HFFc6 (cell line): ENCODE measurements around the gene MREG. TPM values are rescaled to one million over a fixed set of nuclear protein-coding genes. Genes with fewer than 3 reads are reported as not detected.
"Not testable (repeated sequence)": the region's sequence is repeated elsewhere in the genome, so short reads cannot be mapped to it uniquely, and the experiment has no call there.

Source experiments
- DNase-seq: peaks from one replicate; pipeline ENCODE4 v3.0.0-alpha.2; 2018
- H3K27ac Mint-ChIP-seq: 2 replicates; pipeline ENCODE4 v1.8.0; 2020; ENCODE audit warnings: mild to moderate bottlenecking, mixed read lengths
- H3K27me3 Mint-ChIP-seq: 2 replicates; pipeline ENCODE4 v1.8.0; 2021; ENCODE audit warnings: mild to moderate bottlenecking, moderate library complexity, mixed read lengths; ENCODE audit not compliant: insufficient read depth
- H3K36me3 Mint-ChIP-seq: 2 replicates; pipeline ENCODE4 v1.8.0; 2021; ENCODE audit warnings: low read depth, mixed read lengths
- H3K4me1 Mint-ChIP-seq: 2 replicates; pipeline ENCODE4 v1.8.0; 2020; ENCODE audit warnings: low read depth, mixed read lengths
- H3K4me3 Mint-ChIP-seq: 2 replicates; pipeline ENCODE4 v1.8.0; 2020; ENCODE audit warnings: mild to moderate bottlenecking, moderate library complexity, mixed read lengths
- H3K9me3 Mint-ChIP-seq: 2 replicates; pipeline ENCODE4 v1.8.0; 2020; ENCODE audit warnings: mild to moderate bottlenecking, mixed read lengths
- CTCF ChIP-seq: fragments of 200-600 bp; sonication (generic); IDR thresholded peaks from 2 replicates; pipeline ENCODE4 v1.5.0; 2021; ENCODE audit warnings: antibody characterized with exemption, mild to moderate bottlenecking
- total RNA-seq, 6 experiments: library from RNA; stranded (reverse); fragmentation: NEBNext Ultra II Directional; extraction: Animal tissue kit (Norgen Biotek cat#: 25700); gene quantifications; 2 replicates in 1 of 6; 3 replicates in 5 of 6; pipeline ENCODE4 v1.2.3, GENCODE V29; 2021

The MREG gene
- total RNA-seq, 6 experiments from 2014 or later: 2.0 to 3.5 (median 3.2) TPM

GRCh38 chr2:215931256-215931903 is 82.0 kb downstream of the MREG start:
- Mint-ChIP-seq H3K27ac (no peak overlapping the region), H3K4me1 (peaks cover 33% of the 10 kb centered on the region), H3K36me3 (no peaks in the 10 kb centered on the region), H3K27me3 (peaks cover 5% of the 10 kb centered on the region), H3K9me3 (no peaks in the 10 kb centered on the region), H3K4me3 (peak overlapping the region; percentile 61; the same call in 1 of the 2 replicates)
- DNase-seq: peak; percentile 68
- peak; percentile 95 for TF ChIP-seq CTCF

- no peak for TF ChIP-seq CTCF
- Mint-ChIP-seq H3K36me3 (no peaks in the 10 kb centered on the region), H3K27ac (peak overlapping the region; percentile 28; the same call in 1 of the 2 replicates), H3K4me3 (peak overlapping the region; percentile 61; the same call in 1 of the 2 replicates), H3K27me3 (peaks cover 5% of the 10 kb centered on the region), H3K4me1 (peaks cover 33% of the 10 kb centered on the region), H3K9me3 (no peaks in the 10 kb centered on the region)
- peak; percentile 31 for DNase-seq
Measured at GRCh38 chr2:215930505-215931253, 82.7 kb downstream of the MREG start.

GRCh38 chr2:215929602-215930335 is 83.6 kb downstream of the MREG start:
- H3K4me1 Mint-ChIP-seq: peaks cover 33% of the 10 kb centered on the region
- TF ChIP-seq CTCF: no peak
- no peak for DNase-seq
- peak overlapping the region; percentile 28 for H3K27ac Mint-ChIP-seq
- peaks cover 5% of the 10 kb centered on the region for H3K27me3 Mint-ChIP-seq
- H3K4me3 Mint-ChIP-seq: no peak overlapping the region; the same call in 1 of the 2 replicates
- no peaks in the 10 kb centered on the region for H3K36me3 Mint-ChIP-seq
- no peaks in the 10 kb centered on the region for H3K9me3 Mint-ChIP-seq

GRCh38 chr2:215928086-215928485 is 85.3 kb downstream of the MREG start:
- no peak for DNase-seq
- H3K36me3 Mint-ChIP-seq: no peaks in the 10 kb centered on the region
- peaks cover 33% of the 10 kb centered on the region for H3K4me1 Mint-ChIP-seq
- no peaks in the 10 kb centered on the region for H3K9me3 Mint-ChIP-seq
- H3K27ac Mint-ChIP-seq: no peak overlapping the region
- no peak for TF ChIP-seq CTCF
- peaks cover 2% of the 10 kb centered on the region; the same call in 1 of the 2 replicates for H3K27me3 Mint-ChIP-seq
- no peak overlapping the region for H3K4me3 Mint-ChIP-seq

- H3K36me3 Mint-ChIP-seq, H3K9me3 Mint-ChIP-seq, H3K4me3 Mint-ChIP-seq, H3K27ac Mint-ChIP-seq, DNase-seq, H3K27me3 Mint-ChIP-seq: not testable (repeated sequence)
- peaks cover 41% of the 10 kb centered on the region for H3K4me1 Mint-ChIP-seq
Measured at GRCh38 chr2:215926992-215927391, 86.4 kb downstream of the MREG start.
